Activated CD4-positive, CD25-positive, alpha-beta regulatory T cell treated with anti-CD3 and anti-CD28 coated beads, Interleukin-2, amount 50 U/mL, for 72 hours (primary cell): Measurements from ENCODE around the gene HSPA12A.

Source experiments
- DNase-seq: peaks from one replicate; pipeline ENCODE4 v3.0.0; 2021

Gene HSPA12A, protein sequence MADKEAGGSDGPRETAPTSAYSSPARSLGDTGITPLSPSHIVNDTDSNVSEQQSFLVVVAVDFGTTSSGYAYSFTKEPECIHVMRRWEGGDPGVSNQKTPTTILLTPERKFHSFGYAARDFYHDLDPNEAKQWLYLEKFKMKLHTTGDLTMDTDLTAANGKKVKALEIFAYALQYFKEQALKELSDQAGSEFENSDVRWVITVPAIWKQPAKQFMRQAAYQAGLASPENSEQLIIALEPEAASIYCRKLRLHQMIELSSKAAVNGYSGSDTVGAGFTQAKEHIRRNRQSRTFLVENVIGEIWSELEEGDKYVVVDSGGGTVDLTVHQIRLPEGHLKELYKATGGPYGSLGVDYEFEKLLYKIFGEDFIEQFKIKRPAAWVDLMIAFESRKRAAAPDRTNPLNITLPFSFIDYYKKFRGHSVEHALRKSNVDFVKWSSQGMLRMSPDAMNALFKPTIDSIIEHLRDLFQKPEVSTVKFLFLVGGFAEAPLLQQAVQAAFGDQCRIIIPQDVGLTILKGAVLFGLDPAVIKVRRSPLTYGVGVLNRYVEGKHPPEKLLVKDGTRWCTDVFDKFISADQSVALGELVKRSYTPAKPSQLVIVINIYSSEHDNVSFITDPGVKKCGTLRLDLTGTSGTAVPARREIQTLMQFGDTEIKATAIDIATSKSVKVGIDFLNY

DNA sequence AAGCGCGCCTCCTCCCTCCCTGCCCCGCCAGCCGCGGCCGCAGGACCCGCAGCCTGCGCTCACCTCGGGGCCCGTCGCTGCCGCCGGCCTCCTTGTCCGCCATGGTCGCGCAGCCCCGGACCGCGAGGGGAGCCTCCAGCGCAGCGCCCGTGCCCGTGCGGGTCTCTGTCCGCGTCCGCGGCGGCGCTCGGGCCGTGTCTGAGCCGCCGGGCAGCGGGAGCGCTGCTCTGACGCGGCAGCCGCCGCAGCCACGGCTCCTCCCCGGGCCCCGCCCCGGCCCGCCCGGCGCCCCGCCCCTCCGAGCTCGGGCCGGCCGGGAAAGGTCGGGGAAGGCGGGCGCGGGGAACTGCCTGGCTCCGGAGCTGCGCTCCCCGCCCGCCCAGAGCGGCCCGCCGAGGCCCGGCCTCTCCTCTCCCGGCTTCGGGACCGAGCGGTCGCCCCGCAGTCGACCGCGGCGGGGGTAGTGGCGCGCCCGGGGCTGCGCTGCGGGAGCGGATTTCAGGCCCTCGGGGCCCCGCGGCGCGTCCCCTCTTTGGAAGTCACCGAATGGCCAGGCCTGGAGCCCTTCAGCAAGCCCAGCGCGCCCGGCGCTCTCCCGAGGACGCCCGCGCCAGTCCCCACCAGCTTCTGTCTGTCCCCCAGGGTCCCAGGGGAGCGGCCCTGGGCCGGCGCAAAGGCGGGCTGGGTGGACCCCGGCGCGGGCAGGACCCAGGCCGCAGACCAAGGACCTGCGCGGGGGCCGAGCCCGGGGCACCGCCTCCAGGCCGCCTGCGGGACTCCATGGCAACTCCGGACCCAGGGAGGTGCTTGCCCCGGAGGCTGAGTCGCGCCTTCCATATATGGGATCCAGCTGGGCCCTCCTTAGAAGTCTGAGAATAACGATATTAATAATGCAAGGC is at the start of gene HSPA12A:
Gene HSPA12A, minus strand, starts transcription at position 200 of the 899 bp plus-strand sequence. Its CDS starts 97 bp downstream, at position 103.
- peak; percentile 57 for DNase-seq

DNA sequence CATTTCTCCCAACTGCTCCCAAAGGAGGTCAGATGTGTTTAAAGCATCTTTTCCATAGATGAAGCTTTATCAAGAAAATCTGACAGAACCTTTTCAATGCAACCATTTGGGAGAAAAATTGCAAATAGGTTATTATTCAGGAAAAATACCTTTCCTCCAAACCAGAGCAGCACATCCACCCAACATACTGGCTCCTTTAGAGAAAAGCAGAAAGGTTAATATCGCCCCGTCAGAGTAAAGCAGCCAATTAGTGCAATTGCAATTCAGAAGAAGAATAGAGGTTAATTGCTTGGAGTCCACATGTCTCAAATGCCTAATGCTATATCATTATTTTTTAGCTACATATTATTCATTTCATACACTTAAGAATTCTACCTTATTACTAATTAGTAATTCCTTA is 48.9 kb upstream of the HSPA12A start:
- no peak for DNase-seq

DNA sequence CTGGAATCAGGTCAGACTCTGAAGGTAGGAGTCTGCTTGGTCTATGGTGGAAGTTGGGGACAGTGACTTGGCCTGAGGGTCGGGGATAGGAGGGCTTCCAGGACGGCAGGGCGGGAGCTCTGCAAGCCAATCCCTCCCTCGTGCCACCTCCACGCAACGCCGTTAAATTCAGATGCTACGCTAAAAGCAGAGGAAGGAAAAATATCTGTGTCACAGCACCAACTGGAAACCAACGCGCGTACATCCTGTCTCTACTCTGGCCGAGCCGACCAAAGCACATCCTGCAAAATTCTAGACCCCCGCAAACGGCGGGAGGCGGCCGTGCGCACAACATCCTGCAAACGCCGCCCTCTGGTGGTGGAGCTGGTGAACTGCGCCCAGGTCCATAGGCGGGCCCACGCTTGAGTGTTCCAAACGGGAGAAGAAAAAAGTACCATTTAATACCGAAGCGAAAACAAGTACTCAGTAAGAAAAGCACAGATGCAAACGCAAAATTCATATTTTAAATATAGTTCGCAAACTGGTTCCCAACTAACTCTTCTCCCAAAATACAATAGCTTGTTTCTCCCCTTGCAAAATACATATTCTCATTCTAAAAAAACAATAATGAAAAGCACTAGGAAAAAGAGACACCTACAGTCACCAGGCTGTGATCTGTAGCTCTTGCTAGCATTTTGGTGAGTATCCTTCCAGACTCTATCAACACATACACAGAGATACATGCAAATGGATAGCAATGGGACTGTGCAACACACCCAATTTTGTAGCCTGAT is 45.7 kb upstream of the HSPA12A start:
- peak; percentile 70 for DNase-seq

DNA sequence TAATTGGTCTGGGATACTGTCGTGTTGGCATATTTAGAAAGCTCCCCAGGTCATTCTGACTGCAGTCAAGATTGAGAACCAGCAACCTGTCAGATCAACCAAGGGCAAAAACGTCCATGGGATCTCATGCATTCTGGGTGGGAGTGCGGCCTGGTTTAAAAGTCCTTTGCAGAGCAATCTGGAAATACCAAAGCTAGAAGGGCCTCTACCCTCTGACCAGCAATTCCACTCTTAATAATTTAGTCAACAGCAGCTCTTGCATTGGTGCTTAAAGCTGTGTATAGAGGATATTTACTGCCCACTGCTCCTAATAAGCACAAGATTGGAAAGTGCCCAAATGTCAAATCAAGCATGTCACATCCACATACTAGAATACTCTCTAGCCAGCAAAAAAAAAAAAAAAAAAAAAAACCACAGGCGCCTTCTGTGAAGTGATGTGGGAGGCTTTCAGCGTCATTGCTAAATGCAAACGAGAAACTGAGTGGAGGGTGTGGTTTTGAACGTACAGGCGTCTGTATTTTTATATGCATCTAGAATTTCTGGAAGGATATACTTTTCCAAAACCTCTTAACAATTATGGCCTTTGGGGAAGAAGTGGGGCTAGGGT is 44.8 kb upstream of the HSPA12A start:
- no peak for DNase-seq

DNA sequence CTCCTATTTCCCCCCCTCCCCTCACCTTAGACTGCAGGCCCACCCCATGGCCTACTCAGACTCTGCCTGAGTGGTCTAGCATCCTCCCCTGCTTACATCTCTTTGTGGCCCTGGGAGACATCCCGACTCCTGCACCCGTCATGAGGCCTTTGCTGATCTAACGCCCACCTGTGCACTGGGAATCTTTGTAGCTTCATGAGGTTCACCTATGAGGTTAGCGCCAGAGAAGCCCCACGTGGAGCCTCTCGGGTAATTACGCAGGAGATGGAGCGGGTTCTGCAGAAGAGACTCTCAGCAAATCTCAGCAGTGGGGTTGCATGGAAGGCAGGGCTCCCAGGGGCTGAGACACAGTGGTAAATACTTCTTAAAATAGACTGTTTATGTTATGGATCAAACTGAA is 43.5 kb upstream of the HSPA12A start:
- DNase-seq = no peak

DNA sequence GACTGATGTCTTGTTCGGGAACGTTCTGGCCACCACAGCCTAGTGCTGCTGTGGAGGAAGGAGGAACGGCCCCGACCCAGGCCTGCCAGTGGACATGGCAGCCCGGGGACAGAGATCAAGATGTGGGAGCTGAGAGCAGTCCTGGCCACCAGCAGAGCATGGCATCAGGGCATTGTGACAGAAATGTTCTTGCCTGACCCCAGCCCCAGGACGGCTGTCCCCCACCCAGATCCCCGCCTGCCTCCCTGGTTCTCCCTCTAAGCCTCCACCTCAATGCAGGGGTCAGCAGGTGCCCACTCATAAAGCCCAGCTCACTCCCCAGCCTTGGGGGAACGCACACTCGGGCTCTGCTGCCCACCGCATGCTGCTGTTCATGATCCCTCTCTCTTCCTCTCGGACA is 42.9 kb upstream of the HSPA12A start:
- no peak for DNase-seq

DNA sequence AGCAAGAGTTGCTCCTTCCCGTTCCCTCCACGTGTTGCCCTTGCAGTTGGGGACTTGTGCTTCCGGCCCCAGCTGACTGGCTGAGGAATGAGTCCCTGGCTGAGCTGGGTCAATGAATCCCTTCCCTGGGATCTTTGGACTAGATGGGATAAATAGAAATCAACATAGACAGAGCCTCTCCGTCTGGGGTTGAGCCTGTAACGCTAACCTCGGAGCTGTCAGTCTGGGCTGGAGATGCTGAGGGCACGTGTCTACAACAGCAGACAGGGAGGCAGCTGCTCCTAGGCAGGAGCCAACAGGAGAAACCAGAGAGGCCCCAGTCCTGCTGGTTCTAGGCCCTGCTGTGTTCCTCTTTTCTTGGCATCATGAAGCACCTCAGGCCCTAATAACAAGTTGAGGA is 42.3 kb upstream of the HSPA12A start:
- DNase-seq = no peak

DNA sequence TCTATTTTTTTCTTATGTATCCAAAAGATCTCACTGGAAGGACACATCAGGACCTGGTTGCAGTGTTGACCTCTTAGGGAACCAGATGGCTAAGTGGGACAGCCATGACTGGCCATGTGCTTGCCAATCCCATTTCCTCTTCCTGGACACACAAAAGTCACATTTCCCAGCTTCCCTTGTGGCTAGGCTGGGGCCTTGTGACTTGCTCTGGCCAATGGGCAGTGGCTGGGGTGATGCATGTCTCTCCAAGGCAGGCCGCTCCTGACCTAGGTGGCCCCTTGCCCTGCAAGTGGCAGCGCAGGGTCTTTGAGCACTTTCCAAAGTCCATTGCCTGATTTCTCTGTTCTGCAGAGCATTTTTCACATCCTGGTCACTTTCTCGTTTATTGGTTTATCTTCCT is 41.7 kb upstream of the HSPA12A start:
- DNase-seq = no peak

DNA sequence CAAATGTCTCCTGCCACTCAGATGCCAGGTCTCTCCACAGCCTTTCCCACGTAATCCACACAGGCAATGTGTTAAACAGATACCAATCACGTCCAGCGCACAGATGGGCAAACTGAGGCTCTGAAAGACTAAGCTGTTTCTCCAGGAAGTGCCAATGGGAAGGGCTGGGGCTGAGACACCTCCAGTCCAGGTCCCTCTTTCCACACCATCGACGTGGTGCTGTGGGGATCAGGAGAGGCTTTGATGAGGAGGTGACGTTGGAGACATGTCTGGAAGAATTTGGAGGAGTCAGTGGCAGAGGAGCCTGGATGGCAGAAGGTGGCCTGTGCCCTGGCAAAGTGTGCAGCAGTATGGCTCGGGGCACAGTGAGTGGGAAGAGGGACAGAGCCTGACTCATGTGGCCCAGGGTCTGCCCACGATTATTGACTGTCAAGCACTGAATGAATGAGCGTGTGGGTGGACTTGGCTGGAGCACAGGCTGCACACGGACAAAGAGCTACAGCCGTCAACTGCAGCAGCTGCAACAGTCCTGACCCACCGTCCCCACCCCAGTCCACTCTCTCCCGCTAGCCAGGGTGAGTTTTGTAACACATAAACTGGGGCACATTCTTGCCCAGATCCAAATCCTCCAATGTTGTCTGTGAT is 40.8 kb upstream of the HSPA12A start:
- no peak for DNase-seq

DNA sequence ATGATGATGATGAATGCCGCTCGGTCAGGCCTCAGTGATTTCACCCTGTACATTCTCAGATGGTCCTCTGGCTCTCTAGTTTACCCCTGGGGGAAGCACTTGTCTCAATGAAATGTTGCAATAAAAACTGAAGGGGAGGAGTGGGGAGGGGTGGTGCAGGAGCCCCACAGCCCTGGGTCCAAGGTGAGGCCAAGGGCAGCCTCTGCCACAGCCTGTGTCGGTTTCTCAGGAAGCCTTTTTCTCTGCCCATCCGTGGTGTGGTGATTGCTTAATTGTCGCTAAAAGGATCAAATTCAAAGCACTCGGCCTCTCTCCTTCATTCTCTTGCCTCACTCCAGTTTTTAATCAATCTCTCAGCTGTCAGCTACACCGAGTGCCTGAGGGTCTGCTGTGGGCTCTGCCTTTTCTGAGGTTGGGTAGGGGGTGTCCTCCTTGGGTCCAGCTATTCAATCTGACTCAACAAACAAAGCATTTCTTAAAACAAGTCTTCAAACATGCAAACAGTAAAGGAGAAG is 39.1 kb upstream of the HSPA12A start:
- no peak for DNase-seq

DNA sequence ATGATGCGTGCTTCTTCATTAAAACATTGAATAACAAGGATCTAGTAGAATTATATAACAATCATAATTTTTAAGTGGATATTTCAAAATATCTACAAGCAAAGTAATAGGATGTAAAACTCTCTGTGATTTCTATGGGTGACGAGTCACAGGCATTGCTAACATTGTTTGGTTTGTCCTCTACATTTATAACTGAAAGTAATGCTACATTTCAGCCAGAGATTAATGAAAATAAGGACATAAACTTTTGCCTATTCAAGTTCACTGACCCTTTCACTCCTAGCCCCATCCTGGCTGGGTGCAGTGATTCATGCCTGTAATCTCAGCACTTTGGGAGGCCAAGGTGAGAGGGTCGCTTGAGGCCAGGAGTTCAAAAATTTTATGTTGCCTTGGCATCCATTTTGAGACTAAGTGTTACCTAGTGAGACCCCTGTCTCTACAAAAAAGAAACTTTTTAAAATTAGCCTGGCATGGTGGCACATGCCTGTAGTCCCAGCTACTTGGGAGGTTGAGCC is 38.4 kb upstream of the HSPA12A start:
- DNase-seq = no peak

DNA sequence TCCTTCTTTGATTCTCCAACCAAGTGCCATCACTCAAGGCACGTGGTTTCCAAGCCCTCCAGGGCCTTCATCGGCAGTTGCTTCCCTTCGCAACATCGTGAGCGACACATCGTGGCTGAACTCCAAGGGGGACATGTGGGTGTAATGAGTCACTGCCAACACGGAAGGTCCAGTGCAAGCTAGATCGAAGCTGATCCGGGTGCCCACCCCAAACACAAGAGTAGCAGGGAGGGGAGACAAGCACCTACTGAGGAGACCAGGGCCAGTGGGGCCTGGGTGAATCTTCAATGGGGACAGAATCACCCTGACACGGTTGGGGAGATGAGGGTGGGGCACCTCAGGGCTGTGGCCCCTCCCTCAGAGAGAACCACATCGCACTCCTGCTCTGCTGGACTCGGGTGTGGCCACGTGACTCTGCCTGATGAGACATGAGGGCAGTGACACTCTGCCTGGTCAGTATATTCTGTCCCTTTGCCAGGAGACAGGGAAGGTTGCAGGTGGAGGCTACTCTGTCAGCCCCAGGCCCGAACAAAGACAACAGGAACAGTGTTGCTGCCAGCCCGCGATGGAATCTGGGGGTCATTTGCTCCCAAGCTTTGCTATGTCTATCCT is 36.8 kb upstream of the HSPA12A start:
- no peak for DNase-seq

DNA sequence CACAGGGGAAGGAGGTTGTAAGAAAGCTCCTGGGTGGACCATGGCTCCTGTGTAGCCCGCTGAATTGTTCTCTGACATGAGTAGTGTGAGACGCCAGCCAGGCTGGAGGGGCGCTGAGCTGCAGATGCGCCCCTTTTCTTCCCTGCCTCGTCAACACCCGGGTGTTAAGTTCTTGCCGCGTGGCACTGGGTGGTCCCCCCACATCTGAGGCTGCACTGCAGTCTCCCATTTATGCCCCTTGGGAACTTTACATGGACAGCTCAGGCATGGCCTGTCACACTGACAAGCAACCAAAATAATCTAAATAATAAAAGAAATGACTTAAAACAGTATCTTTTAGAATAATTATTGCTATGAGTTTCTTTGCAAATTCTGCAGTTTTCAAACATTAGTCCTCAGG is 34.6 kb upstream of the HSPA12A start:
- DNase-seq = no peak

DNA sequence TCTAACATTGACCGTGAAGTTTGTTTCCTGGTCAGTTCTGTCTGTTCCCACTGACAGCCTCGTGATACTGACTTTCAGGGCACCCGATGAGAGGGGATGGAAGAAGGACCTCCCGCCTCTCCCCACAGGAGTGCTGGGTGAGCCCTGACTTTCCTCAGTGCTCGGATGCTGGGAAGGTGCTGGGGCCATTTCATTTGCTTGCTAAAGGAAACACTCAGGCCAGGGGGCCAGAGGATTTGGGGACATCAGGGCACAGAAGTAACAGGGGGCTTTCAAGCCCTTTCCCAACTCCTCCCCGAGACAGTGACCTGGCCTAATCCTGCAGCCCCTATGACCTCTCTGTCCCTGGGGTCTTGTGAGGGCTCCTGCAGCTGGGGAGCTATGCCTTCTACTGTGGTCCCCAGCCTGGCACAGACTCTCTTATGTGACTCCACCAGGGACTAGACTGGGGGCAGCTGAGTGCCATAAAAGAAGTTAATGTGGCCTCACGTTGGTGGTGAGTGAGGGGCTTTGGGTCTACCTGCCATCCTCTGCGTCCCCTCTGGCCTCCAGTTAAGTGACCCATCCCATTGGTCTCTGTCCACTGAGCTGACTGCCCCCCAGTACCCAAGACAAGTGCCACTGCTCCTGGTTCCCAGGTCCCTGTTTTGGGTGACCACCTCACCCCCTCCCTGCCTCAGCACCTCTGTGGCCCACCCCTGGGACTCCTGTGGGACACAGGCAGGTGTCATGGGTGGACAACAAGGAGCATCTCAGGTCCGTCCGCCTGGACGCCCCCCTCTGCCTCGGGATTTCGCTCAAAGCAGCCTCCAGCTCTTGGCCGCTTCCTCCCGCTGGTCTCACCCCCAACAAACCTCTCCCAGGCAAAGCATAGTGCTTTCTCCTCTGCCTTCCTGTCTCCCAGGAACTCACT is 33.4 kb upstream of the HSPA12A start:
- DNase-seq = no peak

DNA sequence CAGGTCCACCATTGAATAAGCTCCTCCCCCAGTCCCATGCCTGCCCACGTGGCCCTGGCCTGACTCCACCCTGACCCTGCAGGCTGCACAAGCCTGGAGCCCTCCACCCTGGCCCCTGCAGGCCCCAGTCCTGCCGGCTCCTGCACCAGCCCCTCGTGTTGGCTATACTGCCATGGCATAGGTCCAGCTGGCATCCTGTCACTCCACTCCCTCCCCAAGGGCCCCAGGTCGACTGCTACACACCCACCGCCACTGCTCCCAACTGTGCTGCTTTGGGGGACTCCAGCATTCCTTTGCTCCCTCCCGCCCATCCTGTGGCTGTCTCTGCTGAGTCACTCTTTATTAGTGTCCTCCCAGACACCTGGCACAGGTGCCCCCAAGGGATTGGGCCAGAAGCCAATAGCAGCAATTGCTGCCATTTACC is 32.4 kb upstream of the HSPA12A start:
- no peak for DNase-seq

DNA sequence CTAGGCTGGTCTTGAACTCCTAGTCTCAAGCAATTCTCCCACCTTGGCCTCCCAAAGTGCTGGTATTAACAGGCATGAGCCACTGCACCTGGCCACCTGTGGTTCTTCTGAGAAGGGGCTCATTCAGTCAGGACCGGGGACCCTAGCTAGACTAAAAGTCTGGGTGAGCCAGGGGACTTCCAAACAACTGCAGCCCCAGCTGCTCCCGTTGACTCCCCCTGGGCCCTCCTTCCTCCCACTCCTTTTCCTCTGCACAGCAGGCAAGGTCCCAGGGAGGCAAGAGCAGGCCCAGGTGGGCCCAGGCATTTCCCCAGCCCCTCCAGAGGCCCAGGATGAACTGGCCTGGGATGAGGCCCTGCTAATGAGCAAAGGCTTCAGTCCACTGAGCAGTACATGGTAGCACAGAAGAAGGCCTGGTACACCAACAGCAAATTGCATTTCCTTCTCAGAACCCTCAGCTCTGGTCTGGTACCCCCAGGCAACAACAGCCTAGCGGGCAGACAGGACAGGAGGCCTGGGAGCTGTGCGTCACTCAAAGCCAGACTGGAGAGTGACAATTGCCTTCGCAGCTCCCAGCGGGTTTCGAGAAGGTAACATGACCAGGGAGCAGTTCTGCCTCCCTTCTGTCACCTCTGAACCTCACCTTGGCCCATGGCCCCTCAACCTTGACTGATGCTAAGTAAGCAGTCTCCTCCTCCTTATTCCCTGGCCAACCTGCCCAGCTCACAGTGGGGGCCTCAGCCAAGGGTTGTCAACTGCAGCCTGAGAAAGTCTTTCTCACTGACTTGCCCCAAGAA is 30.7 kb upstream of the HSPA12A start:
- no peak for DNase-seq

DNA sequence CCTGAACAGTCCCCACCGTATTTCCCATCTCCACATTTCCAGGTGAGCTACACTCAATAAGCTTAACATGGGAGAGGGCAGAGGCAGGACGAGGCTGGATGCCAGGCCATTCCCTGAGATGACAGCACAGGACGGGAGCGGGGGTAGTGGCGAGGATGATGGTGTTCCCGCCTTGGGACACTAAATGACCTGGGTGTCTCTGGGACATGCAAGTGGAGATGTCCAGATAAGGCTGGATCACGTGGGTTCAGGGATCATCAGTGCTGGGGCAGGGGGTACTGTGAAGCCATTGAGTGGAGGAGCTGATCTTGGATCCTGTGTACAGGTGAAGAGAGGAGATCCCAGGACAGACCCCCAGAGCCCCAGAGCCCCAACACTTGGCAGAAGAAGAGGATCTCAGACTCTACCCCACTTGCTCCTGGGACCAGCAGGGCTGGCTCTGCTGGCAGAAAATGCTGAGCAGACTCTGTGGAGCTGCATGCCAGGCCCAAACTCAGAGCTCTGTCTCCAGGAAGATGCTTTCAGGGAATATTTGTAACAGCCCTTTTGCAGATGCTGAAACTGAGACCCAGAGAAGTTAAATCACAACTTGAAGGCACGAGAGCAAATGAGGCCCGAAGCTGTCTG is 29.7 kb upstream of the HSPA12A start:
- no peak for DNase-seq
